NB4 (cell line): ENCODE data around the gene TFPI.

Experiments
- CTCF ChIP-seq: IDR thresholded peaks from one replicate; pipeline ENCODE4 v1.5.1; 2012; ENCODE audit warnings: low read depth, low read length
- MYC ChIP-seq: IDR thresholded peaks from 2 replicates; pipeline ENCODE4 v1.6.1; 2011; ENCODE audit warnings: low read depth, low read length

- TF ChIP-seq CTCF (no peak), MYC (no peak)
Observed at GRCh38 chr2:187434342-187434785, 119.9 kb downstream of the TFPI start.
